GM21515 (cell line): ENCODE measurements around the gene SCAP.
"Not testable (repeated sequence)": the region's sequence is repeated elsewhere in the genome, so short reads cannot be mapped to it uniquely, and the experiment has no call there.

Source experiments
- ATAC-seq: cut with Tn5 transposase; IDR thresholded peaks from one replicate; pipeline ENCODE4 v1.9.1; 2021; ENCODE audit not compliant: unreplicated experiment

SCAP gene

GRCh38 chr3:47481763-47482162 lies 6.0 kb upstream of the SCAP start:
- ATAC-seq = not testable (repeated sequence)

GRCh38 chr3:47480267-47480666 lies 4.5 kb upstream of the SCAP start:
- ATAC-seq = not testable (repeated sequence)

GRCh38 chr3:47479826-47480160 lies 4.1 kb upstream of the SCAP start:
- ATAC-seq = no peak

GRCh38 chr3:47478022-47478421 lies 2.3 kb upstream of the SCAP start:
- no peak for ATAC-seq

GRCh38 chr3:47476644-47477199 lies 981 bp upstream of the SCAP start:
- ATAC-seq = no peak

GRCh38 chr3:47476330-47476626 lies 537 bp upstream of the SCAP start:
- no peak for ATAC-seq

GRCh38 chr3:47475029-47475569 lies 642 bp downstream of the SCAP start:
- ATAC-seq = no peak

GRCh38 chr3:47473391-47473790 lies 2.4 kb downstream of the SCAP start:
- no peak for ATAC-seq

- ATAC-seq = no peak
Measured at GRCh38 chr3:47469616-47470015, 6.1 kb downstream of the SCAP start.

GRCh38 chr3:47468315-47468714 lies 7.4 kb downstream of the SCAP start:
- ATAC-seq = not testable (repeated sequence)

GRCh38 chr3:47464588-47464987 lies 11.2 kb downstream of the SCAP start:
- no peak for ATAC-seq

- ATAC-seq = not testable (repeated sequence)
Measured at GRCh38 chr3:47459534-47460085, 16.1 kb downstream of the SCAP start.

GRCh38 chr3:47456984-47457383 lies 18.8 kb downstream of the SCAP start:
- no peak for ATAC-seq

- ATAC-seq = no peak
Measured at GRCh38 chr3:47455806-47456452, 19.8 kb downstream of the SCAP start.

GRCh38 chr3:47452453-47453215 lies 23.1 kb downstream of the SCAP start:
- no peak for ATAC-seq

GRCh38 chr3:47444103-47444502 lies 31.6 kb downstream of the SCAP start:
- no peak for ATAC-seq

GRCh38 chr3:47443611-47443995 lies 32.1 kb downstream of the SCAP start:
- ATAC-seq = no peak

GRCh38 chr3:47441796-47442551 lies 33.8 kb downstream of the SCAP start:
- ATAC-seq = no peak

GRCh38 chr3:47440131-47440530 lies 35.6 kb downstream of the SCAP start:
- ATAC-seq = no peak

- ATAC-seq = no peak
Measured at GRCh38 chr3:47436180-47436579, 39.6 kb downstream of the SCAP start.

GRCh38 chr3:47434849-47435248 lies 40.9 kb downstream of the SCAP start:
- no peak for ATAC-seq
